T-helper 1 cell treated with Interleukin-12 subunit alpha and Interleukin-12 subunit beta and Interleukin-4 antibody, amounts not matched to agents 30 μg/mL and 1 μg/mL, for 36 hours (primary cell): ENCODE measurements around the gene DLX1.

ENCODE experiments used
- H3K27ac Mint-ChIP-seq: one replicate; pipeline ENCODE4 v1.8.0; 2021; ENCODE audit warnings: mild to moderate bottlenecking, mixed read lengths
- H3K27me3 Mint-ChIP-seq: one replicate; pipeline ENCODE4 v1.8.0; 2021; ENCODE audit warnings: low read depth, mixed read lengths
- H3K36me3 Mint-ChIP-seq: one replicate; pipeline ENCODE4 v1.8.0; 2021; ENCODE audit warnings: low read depth, mixed read lengths
- H3K4me1 Mint-ChIP-seq: one replicate; pipeline ENCODE4 v1.8.0; 2021; ENCODE audit warnings: low read depth, mixed read lengths
- H3K4me3 Mint-ChIP-seq: one replicate; pipeline ENCODE4 v1.8.0; 2021; ENCODE audit warnings: mild to moderate bottlenecking, moderate library complexity, mixed read lengths
- H3K9me3 Mint-ChIP-seq: one replicate; pipeline ENCODE4 v1.8.0; 2021; ENCODE audit warnings: mixed read lengths

The DLX1 gene

GRCh38 chr2:172079416-172079815, 5.9 kb upstream of the DLX1 start:
- no peak overlapping the region for H3K27ac Mint-ChIP-seq
- no peak overlapping the region for H3K4me3 Mint-ChIP-seq

GRCh38 chr2:172079838-172080640, 5.3 kb upstream of the DLX1 start:
- no peak overlapping the region for H3K4me3 Mint-ChIP-seq

More at GRCh38 chr2:172079416-172079815, 5.9 kb upstream of the DLX1 start:
- Mint-ChIP-seq H3K27me3 (peaks cover 86% of the 10 kb centered on the region), H3K9me3 (no peaks in the 10 kb centered on the region), H3K36me3 (peaks cover 3% of the 10 kb centered on the region), H3K4me1 (peaks cover 13% of the 10 kb centered on the region)

GRCh38 chr2:172080641-172081220, 4.6 kb upstream of the DLX1 start:
- Mint-ChIP-seq H3K27ac (peak overlapping the region; percentile 55), H3K36me3 (peaks cover 3% of the 10 kb centered on the region), H3K27me3 (peaks cover 92% of the 10 kb centered on the region), H3K4me3 (no peak overlapping the region), H3K9me3 (no peaks in the 10 kb centered on the region), H3K4me1 (peaks cover 20% of the 10 kb centered on the region)

More at GRCh38 chr2:172079838-172080640, 5.3 kb upstream of the DLX1 start:
- peak overlapping the region; percentile 52 for H3K27ac Mint-ChIP-seq
- no peaks in the 10 kb centered on the region for H3K9me3 Mint-ChIP-seq
- H3K36me3 Mint-ChIP-seq, result peaks cover 3% of the 10 kb centered on the region
- peaks cover 13% of the 10 kb centered on the region for H3K4me1 Mint-ChIP-seq
- peaks cover 89% of the 10 kb centered on the region for H3K27me3 Mint-ChIP-seq

- H3K36me3 Mint-ChIP-seq, result peaks cover 3% of the 10 kb centered on the region
- H3K27ac Mint-ChIP-seq, result peak overlapping the region; percentile 72
- H3K4me3 Mint-ChIP-seq, result no peak overlapping the region
- peaks cover 96% of the 10 kb centered on the region for H3K27me3 Mint-ChIP-seq
- H3K4me1 Mint-ChIP-seq, result peaks cover 23% of the 10 kb centered on the region
- H3K9me3 Mint-ChIP-seq, result no peaks in the 10 kb centered on the region
These were observed 3.9 kb upstream of the DLX1 start for GRCh38 chr2:172081221-172082022.

GRCh38 chr2:172082105-172082943, 3.0 kb upstream of the DLX1 start:
- H3K27me3 Mint-ChIP-seq, result peaks cover 97% of the 10 kb centered on the region
- peaks cover 26% of the 10 kb centered on the region for H3K4me1 Mint-ChIP-seq
- H3K36me3 Mint-ChIP-seq, result peaks cover 5% of the 10 kb centered on the region
- H3K4me3 Mint-ChIP-seq, result no peak overlapping the region
- no peaks in the 10 kb centered on the region for H3K9me3 Mint-ChIP-seq
- H3K27ac Mint-ChIP-seq, result no peak overlapping the region

GRCh38 chr2:172082944-172083627, 2.2 kb upstream of the DLX1 start:
- Mint-ChIP-seq H3K4me1 (peaks cover 31% of the 10 kb centered on the region), H3K4me3 (peak overlapping the region; percentile 65)

GRCh38 chr2:172083628-172084394, 1.5 kb upstream of the DLX1 start:
- Mint-ChIP-seq H3K4me1 (peaks cover 38% of the 10 kb centered on the region), H3K36me3 (peaks cover 12% of the 10 kb centered on the region), H3K27me3 (peaks cover 100% of the 10 kb centered on the region), H3K9me3 (no peaks in the 10 kb centered on the region), H3K4me3 (peak overlapping the region; percentile 65), H3K27ac (peak overlapping the region; percentile 65)

More at GRCh38 chr2:172082944-172083627, 2.2 kb upstream of the DLX1 start:
- Mint-ChIP-seq H3K9me3 (no peaks in the 10 kb centered on the region), H3K27ac (peak overlapping the region; percentile 36), H3K36me3 (peaks cover 7% of the 10 kb centered on the region), H3K27me3 (peaks cover 100% of the 10 kb centered on the region)

GRCh38 chr2:172084395-172084644, 987 bp upstream of the DLX1 start:
- peaks cover 12% of the 10 kb centered on the region for H3K36me3 Mint-ChIP-seq
- H3K4me1 Mint-ChIP-seq, result peaks cover 38% of the 10 kb centered on the region
- peaks cover 100% of the 10 kb centered on the region for H3K27me3 Mint-ChIP-seq
- H3K9me3 Mint-ChIP-seq, result no peaks in the 10 kb centered on the region
- peak overlapping the region; percentile 65 for H3K27ac Mint-ChIP-seq
- H3K4me3 Mint-ChIP-seq, result peak overlapping the region; percentile 65

- peak overlapping the region; percentile 81 for H3K27ac Mint-ChIP-seq
- no peaks in the 10 kb centered on the region for H3K9me3 Mint-ChIP-seq
- peaks cover 39% of the 10 kb centered on the region for H3K4me1 Mint-ChIP-seq
- peak overlapping the region; percentile 73 for H3K4me3 Mint-ChIP-seq
- H3K36me3 Mint-ChIP-seq, result peaks cover 12% of the 10 kb centered on the region
- H3K27me3 Mint-ChIP-seq, result peaks cover 100% of the 10 kb centered on the region
These were observed 455 bp upstream of the DLX1 start for GRCh38 chr2:172084645-172085459.

- H3K27ac Mint-ChIP-seq, result peak overlapping the region; percentile 86
- H3K27me3 Mint-ChIP-seq, result peaks cover 97% of the 10 kb centered on the region
- peak overlapping the region; percentile 73 for H3K4me3 Mint-ChIP-seq
- peaks cover 9% of the 10 kb centered on the region for H3K36me3 Mint-ChIP-seq
- no peaks in the 10 kb centered on the region for H3K9me3 Mint-ChIP-seq
- H3K4me1 Mint-ChIP-seq, result peaks cover 35% of the 10 kb centered on the region
These were observed 1.2 kb downstream of the DLX1 start for GRCh38 chr2:172086241-172087206.

GRCh38 chr2:172087207-172087779, 2.0 kb downstream of the DLX1 start:
- Mint-ChIP-seq H3K36me3 (peaks cover 9% of the 10 kb centered on the region), H3K4me3 (peak overlapping the region; percentile 44), H3K27ac (peak overlapping the region; percentile 86), H3K4me1 (peaks cover 34% of the 10 kb centered on the region), H3K27me3 (peaks cover 97% of the 10 kb centered on the region), H3K9me3 (no peaks in the 10 kb centered on the region)
